Measurements from ENCODE around the gene ZNF689.

Gene ZNF689

DNA sequence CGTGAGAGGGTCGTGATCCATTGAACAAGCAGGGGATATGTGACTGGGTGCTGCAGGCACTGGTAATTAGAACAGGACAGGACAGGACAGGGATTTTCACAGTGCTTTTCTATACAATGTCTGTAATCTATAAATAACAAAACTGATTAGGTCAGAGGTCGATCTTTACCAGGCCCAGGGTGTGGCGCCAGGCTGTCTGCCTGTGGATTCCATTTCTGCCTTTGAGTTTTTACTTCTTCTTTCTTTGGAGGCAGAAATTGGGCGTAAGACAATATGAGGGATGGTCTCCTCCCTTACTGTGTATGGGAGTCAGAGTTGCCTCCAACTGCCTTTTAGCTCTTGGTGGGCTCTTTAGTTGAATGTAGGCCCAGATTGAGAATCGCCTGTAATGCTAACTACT is 50.5 kb downstream of the ZNF689 start:
- no peak for DNase-seq

DNA sequence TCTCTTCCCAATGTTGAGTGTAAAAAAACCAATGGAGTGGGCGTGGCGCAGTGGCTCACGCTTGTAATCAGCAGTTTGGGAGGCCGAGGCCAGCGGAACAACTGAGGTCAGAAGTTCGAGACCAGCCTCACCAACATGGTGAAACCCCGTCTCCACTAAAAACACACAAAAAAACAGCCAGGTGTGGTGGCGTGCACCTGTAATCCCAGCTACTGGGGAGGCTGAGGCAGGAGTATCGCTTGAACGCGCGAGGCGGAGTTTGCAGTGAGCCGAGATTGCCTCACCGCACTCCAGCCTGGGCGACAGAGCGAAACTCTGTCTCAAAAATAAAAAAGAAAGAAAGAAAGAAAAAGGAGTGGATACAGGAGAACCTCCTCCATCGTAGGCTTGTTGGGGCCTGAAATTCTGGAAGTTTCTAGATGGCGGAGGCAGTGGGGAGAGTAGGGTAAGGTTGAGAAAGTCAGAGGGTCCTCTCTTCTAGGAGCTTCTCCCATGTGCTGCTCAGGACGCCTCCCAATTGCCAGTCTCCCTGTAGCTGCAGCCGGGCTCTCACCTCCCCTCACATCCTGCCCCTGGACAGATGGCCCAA is 51.3 kb downstream of the ZNF689 start:
- DNase-seq = no peak

DNA sequence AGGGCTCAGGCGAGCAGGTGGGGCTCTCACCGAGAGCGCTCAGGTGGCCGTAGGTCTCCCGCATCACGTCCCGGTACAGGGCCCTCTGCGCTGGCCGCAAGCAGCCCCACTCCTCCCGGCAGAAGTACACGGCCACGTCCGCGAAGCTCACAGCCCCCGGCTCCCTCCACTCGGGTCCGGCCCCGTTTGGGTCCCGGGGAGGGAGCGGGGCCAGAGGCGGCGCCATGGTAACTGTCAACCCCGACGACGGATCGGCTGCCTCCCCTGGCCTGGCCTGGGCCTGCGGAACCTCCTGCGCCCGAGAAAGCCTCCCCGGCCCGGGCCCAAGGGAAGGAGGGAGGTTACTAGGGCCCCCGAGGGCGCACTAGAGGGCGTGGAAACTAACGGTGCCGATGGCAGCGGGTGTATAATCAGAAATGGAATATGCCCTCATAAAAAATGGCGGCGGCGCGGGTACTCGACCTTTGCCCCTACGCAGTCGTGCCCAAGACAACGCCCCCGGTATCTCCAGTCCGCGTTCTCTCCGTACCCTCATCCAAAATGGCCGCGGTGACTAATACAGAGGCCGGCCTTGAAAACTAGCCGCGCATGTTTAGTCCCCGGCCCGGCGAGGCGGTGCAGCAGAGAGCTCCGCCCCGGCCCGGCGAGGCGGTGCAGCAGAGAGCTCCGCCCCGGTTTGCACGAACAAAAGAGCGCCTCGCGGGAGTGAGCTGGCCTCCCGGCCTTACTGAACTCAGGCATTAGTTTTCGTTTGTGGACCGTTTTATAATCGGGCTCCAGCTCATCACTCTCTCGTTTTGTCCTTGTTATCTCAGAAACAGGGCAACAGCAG is 52.0 kb downstream of the ZNF689 start, which contains the start of gene ZNF764:
ZNF764 (minus strand) TSS at position 418 of the 832 bp plus-strand sequence; CDS start at position 226, 192 bp downstream.
- peak; percentile 81 for DNase-seq

- DNase-seq = no peak
Measured at GRCh38 chr16:30557707-30557956, 52.6 kb downstream of the ZNF689 start.

- DNase-seq = no peak
Measured at GRCh38 chr16:30556125-30556473, 54.1 kb downstream of the ZNF689 start.

DNA sequence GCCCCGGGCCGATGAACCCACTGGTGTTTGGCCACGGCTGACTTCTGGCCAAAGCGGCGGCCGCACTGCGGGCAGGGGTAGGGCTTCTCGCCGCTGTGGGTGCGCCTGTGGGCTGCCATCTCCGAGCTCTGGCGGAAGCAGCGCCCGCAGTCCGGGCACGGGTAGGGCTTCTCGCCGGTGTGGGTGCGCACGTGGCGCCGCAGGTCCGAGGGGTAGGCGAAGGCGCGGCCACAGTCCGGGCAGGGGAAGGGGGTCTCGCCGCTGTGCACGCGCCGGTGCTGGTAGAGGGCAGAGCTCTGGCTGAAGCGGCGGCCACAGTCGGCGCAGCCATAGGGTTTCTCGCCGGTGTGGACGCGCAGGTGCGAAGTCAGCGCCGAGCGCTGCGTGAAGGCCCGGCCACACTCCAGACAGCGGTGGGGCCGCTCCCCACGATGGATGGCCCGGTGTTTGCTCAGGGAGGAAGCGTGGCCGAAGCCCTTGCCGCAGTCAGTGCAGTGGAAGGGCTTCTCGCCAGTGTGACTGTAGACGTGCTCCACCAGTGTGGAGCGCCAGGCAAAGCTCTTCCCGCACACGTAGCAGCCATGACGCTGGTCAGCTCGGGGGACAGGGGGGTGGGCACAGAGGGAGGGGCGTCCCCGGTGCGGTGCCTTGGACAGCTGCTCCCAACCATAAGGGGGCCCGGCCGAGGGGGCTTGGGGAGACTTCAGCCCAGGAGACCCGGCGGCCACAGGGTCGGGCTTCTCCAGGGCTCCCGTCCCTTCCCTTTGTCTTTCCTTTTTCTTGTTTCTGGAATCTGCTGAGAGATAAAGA is 54.7 kb downstream of the ZNF689 start:
- DNase-seq = no peak

DNA sequence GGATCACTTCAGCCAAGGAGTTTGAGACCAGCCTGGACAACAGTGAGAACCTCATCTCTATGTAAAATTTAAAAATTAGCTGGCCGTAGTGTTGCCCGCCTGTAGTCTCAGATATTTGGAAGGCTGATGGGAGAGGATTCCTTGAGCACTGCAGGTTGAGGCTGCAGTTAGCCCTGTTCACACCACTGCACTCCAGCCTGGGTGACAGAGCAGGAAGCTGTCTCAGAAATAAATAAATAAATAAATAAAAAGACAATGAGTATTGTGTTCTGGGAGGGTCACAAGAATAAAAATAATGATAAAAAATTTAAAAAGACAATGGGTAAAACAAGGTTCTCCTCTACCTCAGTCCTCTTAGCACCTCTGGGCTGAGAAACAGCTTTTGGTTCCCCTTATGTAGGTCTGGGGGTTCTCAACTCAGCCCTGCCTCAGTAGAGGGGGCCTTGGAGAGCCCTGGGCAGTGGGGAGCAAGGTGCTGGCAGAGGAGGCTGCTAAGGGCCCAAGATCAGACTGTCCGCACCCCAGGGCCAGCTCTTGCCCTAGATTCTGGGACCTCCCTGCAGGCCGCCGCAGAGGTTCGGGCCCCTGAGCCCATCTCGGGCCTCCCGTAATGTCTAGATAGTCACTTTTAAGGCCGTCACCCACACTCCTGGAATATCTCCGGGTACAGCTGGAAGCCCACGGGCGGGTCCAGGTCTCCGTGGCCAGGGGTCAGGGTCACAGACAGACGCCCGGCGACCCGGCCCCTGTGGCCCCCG is 55.5 kb downstream of the ZNF689 start:
- no peak for DNase-seq

DNA sequence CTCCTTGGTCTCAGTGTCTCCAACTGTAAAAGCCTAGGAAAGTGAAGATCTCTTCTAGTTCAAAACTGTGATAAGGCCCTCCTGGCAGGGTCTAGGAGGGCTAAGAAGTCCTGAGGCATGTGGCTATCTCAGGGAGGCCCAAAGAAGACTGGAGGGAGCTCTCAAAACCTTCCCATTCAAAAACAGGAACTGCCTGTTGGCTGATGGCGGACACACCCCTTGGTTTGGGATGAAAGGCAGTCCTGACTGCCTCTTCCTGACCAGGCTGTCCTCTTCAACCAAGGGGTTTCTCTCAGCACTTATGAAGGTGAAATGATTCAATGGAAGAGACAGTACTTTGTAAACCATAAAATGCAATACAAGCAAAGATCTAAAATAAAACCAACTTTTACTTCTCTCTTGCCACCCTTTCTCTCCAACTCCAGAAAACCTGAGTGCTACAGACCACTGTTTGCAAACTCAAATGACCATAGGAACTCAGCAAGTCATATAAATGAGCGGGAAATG is 56.7 kb downstream of the ZNF689 start:
- DNase-seq = no peak

- no peak for DNase-seq
Measured at GRCh38 chr16:30552956-30553355, 57.2 kb downstream of the ZNF689 start.
